Posterior vena cava (tissue), 2 donors: ENCODE results near the gene IL10RB. TPM values are rescaled to one million over a fixed set of nuclear protein-coding genes. Genes with fewer than 3 reads are reported as not detected.
"Not testable (repeated sequence)": the region's sequence is repeated elsewhere in the genome, so short reads cannot be mapped to it uniquely, and the experiment has no call there.

Experiments
- DNase-seq: peaks from one replicate; pipeline ENCODE4 v3.0.0-alpha.2; 2020; ENCODE audit warnings: low spot score
- intact Hi-C, 2 donors: fragments of 100-400 bp; cut with DNase I; formaldehyde crosslinking; loops; one replicate each; pipeline versions ENCODE4 v1.14.1 to v1.14.2; 2022 to 2023
- total RNA-seq, 2 donors: library from RNA; stranded (reverse); fragmentation: NEBNext Ultra II Directional; extraction: Animal tissue kit (Norgen Biotek cat#: 25700); gene quantifications; one replicate each; pipeline ENCODE4 v1.2.1, GENCODE V29; 2021
- donor health status: DM: yes; HTN: yes; CAD: no.
- donor health status: DM: yes; HTN: yes; CAD: no.

IL10RB gene
- total RNA-seq, 2 donors from 2014 or later = 19.8 to 22.4 TPM

DNA sequence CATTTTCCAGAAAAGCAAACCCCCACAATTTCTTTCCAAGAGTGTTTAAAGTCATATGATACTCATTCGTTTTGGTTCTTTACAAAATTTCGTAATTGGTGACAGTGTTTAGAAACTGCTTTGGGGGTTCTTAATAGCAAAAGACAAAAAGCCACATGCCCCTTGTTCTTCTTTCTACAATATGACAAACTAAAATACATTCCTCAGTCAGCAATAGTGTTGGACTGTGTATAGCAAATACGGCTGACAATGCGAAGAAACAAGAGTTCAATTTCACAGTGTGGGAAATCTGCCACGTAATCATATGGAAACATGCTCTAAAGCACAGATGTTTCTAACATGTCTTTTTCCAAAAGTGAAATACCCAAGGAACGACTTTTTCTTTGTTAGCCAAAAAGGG is 51.0 kb downstream of the IL10RB start:
- DNase-seq = no peak
- intact Hi-C loops = no loop called here

DNA sequence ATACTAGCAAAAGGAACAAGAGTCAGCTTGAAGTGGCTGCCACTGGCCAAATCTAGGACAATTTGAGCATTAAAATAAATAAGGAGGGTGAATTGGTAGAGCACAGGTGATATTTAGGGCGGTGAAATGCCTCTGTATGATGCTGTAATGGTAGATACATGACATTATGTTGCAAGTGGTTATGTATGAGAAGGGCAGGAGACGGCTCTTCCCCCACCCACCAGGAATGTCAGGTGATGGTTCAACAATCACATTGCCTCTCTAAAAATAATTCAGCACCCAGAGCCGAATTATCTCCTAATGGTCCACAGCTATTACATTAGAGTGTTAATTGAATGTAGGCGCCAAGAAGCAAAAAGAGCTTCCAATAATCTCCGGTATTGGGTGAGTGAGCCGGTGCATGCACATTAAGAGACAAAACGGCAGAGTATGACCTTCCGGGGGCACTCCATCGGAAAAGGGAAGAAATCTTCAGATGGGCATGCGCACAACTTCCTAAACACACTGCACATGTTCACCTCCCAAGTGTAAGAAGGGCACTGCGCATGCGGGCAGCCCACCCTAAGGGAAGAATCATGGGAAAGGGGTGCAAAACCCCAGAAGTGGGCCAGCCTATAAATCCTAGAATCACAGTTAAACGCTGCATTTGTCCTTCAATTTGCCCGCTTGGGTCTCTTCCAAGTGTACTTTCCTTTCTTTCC is 51.8 kb downstream of the IL10RB start:
- intact Hi-C loops = loop anchor here in 1 of 2 donors (2.0 kb wide), 1 partner anchor 33 kb away; no protein-coding TSS in a partner anchor

DNA sequence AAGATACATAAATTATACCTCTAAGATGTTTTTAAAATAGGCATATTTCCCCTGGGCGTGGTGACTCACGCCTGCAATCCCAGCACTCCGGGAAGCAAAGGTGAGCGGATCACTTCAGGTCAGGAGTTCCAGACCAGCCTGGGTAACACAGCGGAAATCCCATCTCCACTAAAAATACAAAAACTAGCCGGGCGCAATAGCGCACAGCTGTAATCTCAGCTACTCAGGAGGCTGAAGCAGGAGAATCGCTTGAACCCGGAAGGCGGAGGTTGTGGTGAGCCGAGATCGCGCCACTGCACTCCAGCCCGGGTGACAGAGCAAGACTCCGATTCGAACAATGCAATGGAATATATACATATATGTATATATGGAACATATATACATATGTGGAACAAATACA is 54.8 kb downstream of the IL10RB start:
- DNase-seq, intact Hi-C loops: not testable (repeated sequence)

More for the DNA sequence above, 51.8 kb downstream of the IL10RB start:
- DNase-seq = no peak

DNA sequence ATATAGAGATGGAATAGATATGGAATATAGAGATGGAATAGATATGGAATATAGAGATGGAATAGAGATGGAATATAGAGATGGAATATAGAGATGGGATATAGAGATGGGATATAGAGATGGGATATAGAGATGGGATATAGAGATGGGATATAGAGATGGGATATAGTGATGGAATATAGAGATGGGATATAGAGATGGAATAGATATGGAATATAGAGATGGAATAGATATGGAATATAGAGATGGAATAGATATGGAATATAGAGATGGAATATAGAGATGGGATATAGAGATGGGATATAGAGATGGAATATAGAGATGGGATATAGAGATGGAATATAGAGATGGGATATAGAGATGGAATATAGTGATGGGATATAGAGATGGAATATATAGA is 57.4 kb downstream of the IL10RB start:
- intact Hi-C loops, DNase-seq: not testable (repeated sequence)

DNA sequence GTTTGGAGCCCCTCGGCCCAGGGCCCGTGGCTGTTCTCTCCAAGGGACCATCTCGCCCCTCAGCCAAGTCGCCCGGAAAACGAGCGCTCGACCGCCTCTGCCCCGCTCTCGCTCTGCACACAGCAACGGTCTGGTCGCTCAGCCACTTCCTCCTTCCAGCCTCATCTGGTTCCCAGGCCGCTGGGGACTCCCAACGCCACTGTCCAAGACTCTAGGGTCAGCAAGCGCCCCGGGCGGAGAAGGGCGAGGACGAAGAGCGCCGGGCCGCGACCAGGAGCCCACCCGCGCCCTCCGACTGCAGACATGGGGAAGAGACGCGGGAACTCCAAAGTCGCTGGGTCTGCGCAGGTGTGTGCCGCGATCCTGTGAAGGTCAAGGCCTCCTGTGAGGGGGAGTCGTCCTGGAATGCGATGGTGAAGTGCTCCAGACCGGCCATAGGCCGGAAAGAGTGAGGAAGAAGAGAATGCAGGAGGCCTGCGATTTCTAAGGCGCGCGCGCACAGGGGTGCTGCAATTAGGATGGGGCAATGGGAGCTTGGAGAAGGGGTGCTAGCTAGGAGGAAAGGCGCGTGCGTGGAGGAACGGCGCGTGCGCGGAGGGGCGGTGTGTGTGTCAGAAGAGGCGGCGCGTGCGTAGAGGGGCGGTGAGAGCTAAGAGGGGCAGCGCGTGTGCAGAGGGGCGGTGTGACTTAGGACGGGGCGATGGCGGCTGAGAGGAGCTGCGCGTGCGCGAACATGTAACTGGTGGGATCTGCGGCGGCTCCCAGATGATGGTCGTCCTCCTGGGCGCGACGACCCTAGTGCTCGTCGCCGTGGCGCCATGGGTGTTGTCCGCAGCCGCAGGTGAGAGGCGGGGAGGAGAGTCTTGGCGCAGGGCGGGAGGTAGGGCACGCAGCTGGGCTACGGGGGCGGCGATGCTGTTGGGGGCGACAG is 58.4 kb downstream of the IL10RB start, which contains the start of gene IFNAR1:
Gene IFNAR1 (plus strand): TSS at position 680 of the 931 bp plus-strand sequence. CDS start 86 bp downstream, at position 766.
- intact Hi-C loops = no loop called here
- DNase-seq = peak; percentile 100

DNA sequence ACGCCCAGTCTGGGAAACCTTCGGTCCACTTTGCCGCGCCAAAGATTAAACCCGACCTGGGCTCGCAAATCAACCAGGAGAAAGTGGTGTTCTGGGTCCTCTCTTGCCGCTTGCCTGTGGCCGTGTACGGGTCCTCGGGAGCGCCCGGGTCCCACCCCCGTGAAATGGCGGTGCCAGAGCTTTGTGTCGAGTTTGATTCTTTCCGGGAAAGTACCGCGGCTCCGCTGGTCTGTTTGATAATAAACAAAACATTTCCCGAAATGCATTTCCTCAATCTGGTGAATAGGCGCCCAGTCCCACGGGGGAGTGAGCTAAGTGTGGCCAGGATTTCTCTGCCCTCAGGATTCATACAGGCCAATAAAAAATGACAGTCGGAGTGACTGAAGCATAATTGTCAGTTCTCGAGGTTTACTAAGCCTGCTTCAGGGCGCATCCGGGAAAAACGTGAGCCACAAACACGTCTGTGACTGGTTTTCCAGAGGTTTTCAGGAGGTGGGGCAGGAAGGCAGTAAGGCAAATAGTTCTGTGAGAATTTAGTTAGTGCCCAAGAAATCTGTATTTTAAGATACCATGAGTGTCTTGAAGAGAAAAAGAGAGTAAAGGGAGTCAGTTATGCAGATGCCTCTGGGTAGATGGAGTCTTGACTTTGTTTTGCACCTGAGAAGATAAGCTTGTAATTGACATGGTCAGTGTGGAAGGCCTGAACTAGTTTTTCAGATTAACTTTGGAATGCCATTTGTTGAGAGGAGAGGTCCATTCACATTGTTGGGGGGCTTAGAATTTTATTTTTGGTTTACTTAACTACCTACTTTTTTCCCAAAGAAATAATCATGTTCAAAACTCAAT is 59.3 kb downstream of the IL10RB start:
- peak; percentile 91 for DNase-seq
- intact Hi-C loops = no loop called here

DNA sequence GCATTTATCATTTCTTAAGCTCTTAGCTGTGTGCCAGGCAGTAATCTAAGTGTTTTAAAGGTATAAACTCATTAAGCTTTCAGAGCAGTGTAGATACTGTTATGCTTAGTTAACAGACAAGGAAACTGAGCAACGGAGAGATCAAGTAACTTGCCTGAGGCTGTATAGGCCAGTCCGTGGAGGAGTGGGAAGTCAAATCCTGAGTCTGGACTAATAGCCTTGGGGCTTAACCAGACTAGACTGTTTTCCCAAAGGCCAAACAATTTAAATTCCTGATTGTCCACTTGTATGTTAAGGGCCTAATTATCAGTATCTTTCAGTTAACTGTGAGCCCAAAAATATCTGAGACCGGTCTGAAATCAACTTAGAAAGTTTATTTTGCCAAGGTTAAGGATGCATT is 61.2 kb downstream of the IL10RB start:
- no peak for DNase-seq
- intact Hi-C loops = no loop called here

DNA sequence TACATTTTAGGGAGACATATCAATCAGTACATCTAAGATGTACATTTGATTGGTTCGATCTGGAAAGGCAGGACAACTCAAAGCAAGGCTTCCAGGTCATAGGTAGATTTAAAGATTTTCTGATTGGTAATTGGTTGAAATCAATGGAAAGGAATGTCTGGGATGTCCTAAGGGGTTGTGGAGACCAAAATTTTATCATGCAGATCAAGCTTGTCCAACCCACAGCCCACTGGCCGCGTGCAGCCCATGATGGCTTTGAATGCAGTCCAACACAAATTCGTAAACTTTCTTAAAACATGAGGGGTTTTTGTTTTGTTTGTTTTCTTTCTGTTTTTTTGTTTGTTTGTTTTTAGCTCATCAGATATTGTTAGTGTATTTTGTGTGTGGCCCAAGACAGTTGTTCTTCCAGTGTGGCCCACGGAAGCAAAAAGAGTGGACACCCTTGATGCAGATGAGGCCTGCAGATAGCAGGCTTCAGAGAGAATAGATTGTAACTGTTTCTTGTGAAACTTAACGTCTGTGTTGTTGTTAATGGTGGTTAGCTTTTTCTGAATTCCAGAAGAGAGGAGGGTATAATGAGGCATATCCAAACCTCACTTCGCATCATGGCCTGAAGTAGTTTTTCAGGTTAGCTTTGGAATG is 61.7 kb downstream of the IL10RB start:
- DNase-seq = no peak
- intact Hi-C loops = no loop called here

DNA sequence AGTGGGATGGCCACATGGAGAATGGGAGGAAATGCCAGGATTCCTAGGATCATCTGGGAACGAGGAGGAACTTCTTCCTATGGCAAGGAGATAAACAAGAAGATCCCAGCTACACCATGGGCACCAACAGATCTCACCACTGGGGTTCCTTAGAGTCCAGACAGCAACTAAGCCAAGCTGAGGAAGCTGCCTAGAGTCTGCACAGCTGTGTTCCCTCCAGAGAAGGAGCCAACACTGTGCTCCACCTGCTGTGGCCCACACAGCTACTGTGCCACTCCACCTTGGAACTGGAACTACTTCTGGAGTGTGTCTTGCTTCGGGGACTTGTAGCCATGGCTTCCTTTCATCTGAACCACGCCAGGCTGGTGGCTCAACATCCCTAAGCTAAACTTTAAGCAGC is 64.6 kb downstream of the IL10RB start:
- intact Hi-C loops = loop anchor here in 1 of 2 donors (5.0 kb wide), 1 partner anchor 1598 kb away; the partner anchor contains the start of gene SCAF4
- no peak for DNase-seq

DNA sequence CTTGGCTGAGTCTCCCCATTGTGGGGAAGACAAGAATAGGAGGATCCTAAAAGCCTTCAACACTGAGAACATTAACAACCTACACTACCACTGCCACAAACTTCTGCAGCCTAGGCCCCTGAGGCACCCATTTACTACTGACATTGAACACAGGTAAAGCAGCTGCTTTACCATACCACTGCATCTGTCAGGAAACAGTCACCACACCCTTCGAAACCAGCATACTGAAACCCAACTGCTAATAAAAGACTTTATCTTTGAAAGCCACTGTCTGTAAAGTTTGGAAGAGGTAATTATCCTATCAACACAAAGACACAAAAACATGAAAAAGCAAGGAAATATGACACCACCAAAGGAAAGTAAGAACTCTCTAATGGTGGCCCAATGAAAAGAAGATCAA is 66.0 kb downstream of the IL10RB start:
- intact Hi-C loops = loop anchor here in 1 of 2 donors (5.0 kb wide), 1 partner anchor 1600 kb away; the partner anchor contains the start of gene SCAF4
- no peak for DNase-seq

DNA sequence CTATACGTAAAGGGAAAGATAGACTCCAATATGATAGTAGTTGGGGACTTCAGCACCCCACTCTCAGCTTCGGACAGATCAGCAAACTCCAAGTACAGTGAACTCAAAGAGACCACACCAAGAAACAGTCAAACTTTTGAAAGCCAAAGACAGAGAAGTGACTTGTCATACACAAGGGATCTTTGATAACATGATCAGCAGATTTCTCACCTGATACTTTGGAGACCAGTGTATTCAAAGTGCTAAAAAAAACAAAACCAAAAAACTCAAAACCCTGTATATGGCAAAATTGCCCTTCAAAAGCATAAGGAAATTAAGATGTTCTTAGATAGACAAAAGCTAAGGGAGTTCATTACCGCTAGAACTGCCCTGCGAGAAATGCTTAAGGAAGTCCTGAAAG is 68.0 kb downstream of the IL10RB start:
- intact Hi-C loops = loop anchor here in 1 of 2 donors (5.0 kb wide), 1 partner anchor 1602 kb away; the partner anchor contains the start of gene SCAF4
- no peak for DNase-seq

DNA sequence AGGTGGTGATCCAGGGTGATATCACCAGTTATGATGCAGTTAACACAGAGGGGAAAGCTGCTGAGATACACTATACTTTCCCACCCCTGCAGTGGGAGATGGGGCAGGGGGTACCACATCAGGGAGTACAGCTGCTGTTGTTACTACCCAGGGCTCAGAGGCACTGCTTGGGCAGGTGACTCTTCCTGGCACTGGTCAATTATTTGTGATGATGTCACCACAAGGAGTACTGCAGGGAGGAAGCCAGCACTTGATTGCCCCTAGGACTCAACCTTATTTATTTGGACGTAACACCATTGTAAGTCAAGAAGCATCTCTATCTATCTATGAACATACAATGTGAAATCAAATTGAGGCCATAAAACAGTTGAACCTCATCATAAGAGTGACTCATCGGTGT is 68.7 kb downstream of the IL10RB start:
- intact Hi-C loops = loop anchor here in 1 of 2 donors (5.0 kb wide), 1 partner anchor 1603 kb away; the partner anchor contains the start of gene SCAF4
- no peak for DNase-seq

DNA sequence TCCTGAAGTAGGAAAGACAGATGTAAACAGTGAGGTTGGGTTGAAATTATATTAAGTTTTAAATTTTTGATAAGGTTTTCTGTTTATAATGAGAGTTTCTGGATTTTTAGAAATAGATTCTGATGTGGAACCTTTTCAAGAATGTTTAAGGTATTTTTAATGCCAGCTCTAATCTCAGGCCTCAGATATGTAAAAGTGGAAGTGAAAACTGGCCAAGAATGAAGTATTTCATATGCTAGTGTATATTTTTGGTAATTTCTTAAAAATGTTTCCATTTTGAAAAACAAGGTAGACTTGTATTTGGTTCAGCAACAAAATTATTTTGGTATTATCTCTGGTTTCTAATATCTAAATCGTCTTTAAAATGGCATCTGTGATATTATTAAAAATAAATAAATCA is 73.0 kb downstream of the IL10RB start:
- intact Hi-C loops = no loop called here
- DNase-seq = no peak

DNA sequence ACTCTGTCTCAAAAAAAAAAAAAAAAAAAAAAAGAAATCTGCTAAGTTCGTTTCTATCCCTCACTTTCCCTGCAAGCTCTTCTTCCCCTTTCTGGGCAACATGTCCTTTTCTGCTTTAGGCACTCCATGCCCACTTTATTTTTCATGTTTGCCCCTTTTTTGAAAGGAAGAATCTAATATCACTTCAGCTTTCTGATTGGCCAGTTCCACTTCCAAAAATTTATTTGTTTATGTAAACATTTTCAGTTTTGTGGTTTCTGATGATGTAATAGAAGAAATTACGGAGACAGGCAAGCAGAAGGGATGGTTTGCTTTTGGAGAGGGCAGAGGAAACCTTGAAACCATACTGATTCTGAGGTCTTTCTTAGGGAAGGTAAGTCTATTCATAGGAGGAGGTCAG is 73.8 kb downstream of the IL10RB start:
- intact Hi-C loops = loop anchor here in 1 of 2 donors (10.0 kb wide), 1 partner anchor 105 kb away; no protein-coding TSS in a partner anchor
- no peak for DNase-seq

DNA sequence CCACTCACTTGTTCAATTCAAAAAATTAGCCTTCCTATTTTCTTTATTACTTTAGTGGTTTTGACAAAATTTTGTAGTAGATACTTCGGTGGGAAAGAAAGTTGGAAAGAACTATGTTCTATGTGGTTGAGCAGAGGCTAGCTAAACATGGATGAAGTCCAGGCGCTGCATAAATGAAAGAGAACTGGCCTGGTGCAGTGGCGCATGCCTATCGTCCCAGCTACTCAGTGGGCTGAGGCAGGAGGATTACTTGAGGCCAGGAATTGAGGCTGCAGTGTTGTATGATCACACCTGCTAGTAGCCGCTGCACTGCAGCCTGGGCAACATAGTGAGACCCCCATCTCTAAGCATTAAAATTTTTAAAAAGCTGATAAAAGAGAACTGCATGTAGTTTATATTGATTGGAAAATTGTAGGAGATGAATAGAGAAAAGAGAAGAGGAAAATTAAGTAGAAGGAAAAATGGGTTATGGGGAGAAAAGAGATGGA is 79.6 kb downstream of the IL10RB start:
- DNase-seq = no peak
- intact Hi-C loops = loop anchor here in 1 of 2 donors (10.0 kb wide), 1 partner anchor 111 kb away; no protein-coding TSS in a partner anchor
